ENCODE measurements around the gene PXDC1. TPM values are rescaled to one million over a fixed set of nuclear protein-coding genes. Genes with fewer than 3 reads are reported as not detected.

Gene PXDC1
- total RNA-seq, 1 experiment from 2014 or later: 30.8 TPM

DNA sequence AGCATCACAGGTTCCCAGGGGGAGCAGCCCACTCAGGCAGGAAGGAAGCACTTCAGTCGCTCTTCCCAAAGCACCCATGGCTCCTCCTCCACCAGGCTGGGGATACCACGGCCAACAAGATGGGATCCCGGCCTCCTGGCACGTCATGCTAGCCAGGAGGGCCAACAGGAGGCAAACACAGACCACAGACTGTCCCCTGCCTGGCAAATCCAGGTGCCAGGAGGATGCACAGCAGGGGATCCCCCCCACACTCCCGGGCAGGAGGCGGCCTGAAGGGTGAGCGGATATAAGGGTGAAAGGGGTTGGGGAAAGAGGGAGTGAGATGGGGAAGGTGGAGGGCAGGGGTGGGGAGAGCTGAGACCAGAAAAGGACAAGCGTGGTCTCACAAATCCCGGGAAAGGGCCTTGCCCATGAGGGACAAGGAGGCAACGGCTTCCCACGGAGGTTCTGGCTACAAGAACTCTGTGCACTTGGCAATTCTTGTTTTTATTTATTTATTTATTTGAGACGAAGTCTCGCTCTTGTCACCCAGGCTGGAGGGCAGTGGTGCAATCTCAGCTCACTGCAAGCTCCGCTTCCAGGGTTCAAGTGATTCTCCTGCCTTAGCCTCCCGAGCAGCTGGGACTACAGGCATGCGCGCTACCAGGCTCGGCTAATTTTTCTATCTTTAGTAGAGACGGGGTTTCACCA, 7.2 kb downstream of the PXDC1 start:
- Histone ChIP-seq H2AFZ (no peak overlapping the region), H3K79me2 (ENCODE audit: low read depth) (peaks cover 32% of the 10 kb centered on the region), H3K4me1 (replicated peaks; ENCODE audit: insufficient read depth) (peaks cover 10% of the 10 kb centered on the region; the same call in 1 of the 2 replicates), H3K9me2 (ENCODE audit: insufficient read depth) (no peaks in the 10 kb centered on the region), H3K9me3 (ENCODE audit: insufficient read depth, low read depth) (no peaks in the 10 kb centered on the region), H4K20me1 (ENCODE audit: insufficient read depth) (peaks cover 3% of the 10 kb centered on the region; the same call in 1 of the 2 replicates), H3F3A (ENCODE audit: insufficient read depth, low read depth) (no peaks in the 10 kb centered on the region), H3K36me3 (ENCODE audit: low read depth) (no peaks in the 10 kb centered on the region), H3K27me3 (ENCODE audit: insufficient read depth, low read depth) (no peaks in the 10 kb centered on the region), H3K4me3 (no peak overlapping the region), H3K4me2 (no peak overlapping the region), H3K27ac (no peak overlapping the region)
- BruUV-seq (replicated peaks): no TSS peak
- DNase-seq: no peak
- ChIA-PET CTCF (no interaction called here), POLR2A (ENCODE audit: unreplicated experiment) (no interaction called here)
- intact Hi-C loops (cut with micrococcal nuclease; ENCODE audit: unreplicated experiment): loop anchor here (5.0 kb wide), 1 partner anchor 188 kb away; no protein-coding TSS in a partner anchor
- TF ChIP-seq EZH2 (IDR thresholded peaks at IDR 0.05; ENCODE audit: low read depth): no peak
- TF ChIP-seq, protein P1, sequence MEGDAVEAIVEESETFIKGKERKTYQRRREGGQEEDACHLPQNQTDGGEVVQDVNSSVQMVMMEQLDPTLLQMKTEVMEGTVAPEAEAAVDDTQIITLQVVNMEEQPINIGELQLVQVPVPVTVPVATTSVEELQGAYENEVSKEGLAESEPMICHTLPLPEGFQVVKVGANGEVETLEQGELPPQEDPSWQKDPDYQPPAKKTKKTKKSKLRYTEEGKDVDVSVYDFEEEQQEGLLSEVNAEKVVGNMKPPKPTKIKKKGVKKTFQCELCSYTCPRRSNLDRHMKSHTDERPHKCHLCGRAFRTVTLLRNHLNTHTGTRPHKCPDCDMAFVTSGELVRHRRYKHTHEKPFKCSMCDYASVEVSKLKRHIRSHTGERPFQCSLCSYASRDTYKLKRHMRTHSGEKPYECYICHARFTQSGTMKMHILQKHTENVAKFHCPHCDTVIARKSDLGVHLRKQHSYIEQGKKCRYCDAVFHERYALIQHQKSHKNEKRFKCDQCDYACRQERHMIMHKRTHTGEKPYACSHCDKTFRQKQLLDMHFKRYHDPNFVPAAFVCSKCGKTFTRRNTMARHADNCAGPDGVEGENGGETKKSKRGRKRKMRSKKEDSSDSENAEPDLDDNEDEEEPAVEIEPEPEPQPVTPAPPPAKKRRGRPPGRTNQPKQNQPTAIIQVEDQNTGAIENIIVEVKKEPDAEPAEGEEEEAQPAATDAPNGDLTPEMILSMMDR (conservative IDR thresholded peaks at IDR 0.05): no peak

DNA sequence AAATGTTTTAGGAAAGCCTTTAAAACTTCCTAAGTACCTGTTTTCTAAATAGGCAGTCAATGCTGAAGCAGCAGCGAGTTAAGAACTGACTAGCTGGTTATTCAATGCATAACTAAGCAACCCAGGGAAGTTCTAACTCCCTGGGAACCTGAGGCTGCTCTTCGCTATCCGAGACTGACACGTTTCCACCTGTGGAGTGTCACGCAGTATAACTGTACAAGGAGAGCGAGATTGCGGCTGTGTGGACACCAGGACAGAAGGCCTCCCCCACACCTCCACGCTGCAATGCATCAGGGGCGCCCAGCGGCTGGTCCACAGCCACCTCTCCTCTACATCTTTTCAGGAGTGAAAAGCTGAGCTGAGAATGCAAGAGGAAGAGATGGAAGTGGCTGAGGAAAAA, 8.0 kb downstream of the PXDC1 start:
- Histone ChIP-seq H3K9me3 (ENCODE audit: insufficient read depth, low read depth) (no peaks in the 10 kb centered on the region), H3K4me2 (no peak overlapping the region), H3K4me1 (replicated peaks; ENCODE audit: insufficient read depth) (peaks cover 6% of the 10 kb centered on the region; the same call in 1 of the 2 replicates), H3K9me2 (ENCODE audit: insufficient read depth) (no peaks in the 10 kb centered on the region), H2AFZ (no peak overlapping the region), H4K20me1 (ENCODE audit: insufficient read depth) (peaks cover 1% of the 10 kb centered on the region; the same call in 1 of the 2 replicates), H3K79me2 (ENCODE audit: low read depth) (peaks cover 28% of the 10 kb centered on the region), H3K27me3 (ENCODE audit: insufficient read depth, low read depth) (no peaks in the 10 kb centered on the region), H3K4me3 (no peak overlapping the region), H3K36me3 (ENCODE audit: low read depth) (no peaks in the 10 kb centered on the region), H3F3A (ENCODE audit: insufficient read depth, low read depth) (no peaks in the 10 kb centered on the region), H3K27ac (no peak overlapping the region)
- no TSS peak for BruUV-seq (replicated peaks)
- TF ChIP-seq, protein P1 (conservative IDR thresholded peaks at IDR 0.05): no peak
- no peak for TF ChIP-seq EZH2 (IDR thresholded peaks at IDR 0.05; ENCODE audit: low read depth)
- DNase-seq: no peak
- POLR2A ChIA-PET (ENCODE audit: unreplicated experiment): no interaction called here
- intact Hi-C loops (cut with micrococcal nuclease; ENCODE audit: unreplicated experiment): loop anchor here (2.0 to 5.0 kb wide), 4 partner anchors 105 to 411 kb away; partner anchors contain the start of gene FAM50B
- CTCF ChIA-PET: interaction anchor here (0.5 to 0.6 kb wide), 2 partner anchors 270 to 340 kb away, joined by 4 read pairs; no protein-coding TSS in a partner anchor

DNA sequence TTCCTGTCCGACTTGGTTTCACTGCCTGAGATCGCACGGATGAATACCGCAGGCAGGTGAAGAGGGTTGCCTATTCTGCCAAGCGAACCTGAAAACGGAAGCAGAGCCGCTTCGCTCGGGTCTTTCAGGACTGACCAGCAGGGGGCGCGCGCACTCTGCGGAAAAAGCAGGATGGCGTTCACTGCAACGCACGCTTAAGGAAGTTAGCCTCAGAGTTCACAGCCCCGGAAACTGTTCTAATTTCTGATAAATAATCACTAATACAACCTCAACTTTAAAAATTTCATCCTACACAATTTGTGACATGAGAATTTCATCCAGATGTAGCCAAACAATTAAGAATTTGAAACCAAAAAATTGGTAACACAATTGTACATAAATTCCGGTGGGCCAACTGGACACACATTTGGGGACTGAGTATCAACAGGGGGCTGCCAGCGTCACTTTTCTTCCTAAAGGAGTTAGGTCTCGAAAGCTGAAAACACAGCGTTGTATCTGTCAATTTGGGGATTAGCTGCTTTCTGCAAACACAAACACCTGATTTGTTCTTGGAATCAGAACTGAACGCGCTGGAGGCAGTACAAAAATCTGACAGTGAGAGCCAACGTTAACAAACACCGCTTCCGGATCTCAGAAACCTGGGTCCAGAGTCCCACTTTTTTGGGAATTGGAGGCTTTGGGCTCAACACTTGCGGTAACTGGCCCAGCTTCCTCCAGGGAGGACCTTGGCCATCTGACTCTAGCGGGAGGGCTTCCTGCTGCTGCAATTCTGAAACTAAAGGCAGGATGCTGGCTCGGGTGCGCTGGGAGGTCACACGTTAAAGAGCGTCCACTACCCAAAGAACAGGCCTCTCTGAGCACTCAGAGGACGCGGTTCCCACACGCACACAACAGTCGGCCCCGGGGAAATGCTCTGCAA, 8.8 kb downstream of the PXDC1 start:
- Histone ChIP-seq H3K9me2 (ENCODE audit: insufficient read depth) (no peaks in the 10 kb centered on the region), H3F3A (ENCODE audit: insufficient read depth, low read depth) (no peaks in the 10 kb centered on the region), H3K4me2 (peak overlapping the region; percentile 56), H3K9me3 (ENCODE audit: insufficient read depth, low read depth) (no peaks in the 10 kb centered on the region), H3K27ac (no peak overlapping the region), H3K4me1 (replicated peaks; ENCODE audit: insufficient read depth) (peaks cover 5% of the 10 kb centered on the region; the same call in 1 of the 2 replicates), H2AFZ (no peak overlapping the region; the same call in 1 of the 2 replicates), H4K20me1 (ENCODE audit: insufficient read depth) (no peaks in the 10 kb centered on the region), H3K36me3 (ENCODE audit: low read depth) (no peaks in the 10 kb centered on the region), H3K27me3 (ENCODE audit: insufficient read depth, low read depth) (no peaks in the 10 kb centered on the region), H3K4me3 (no peak overlapping the region), H3K79me2 (ENCODE audit: low read depth) (peaks cover 20% of the 10 kb centered on the region)
- peak; percentile 63 to 85 for DNase-seq
- no peak for TF ChIP-seq EZH2 (IDR thresholded peaks at IDR 0.05; ENCODE audit: low read depth)
- TF ChIP-seq, protein P1 (conservative IDR thresholded peaks at IDR 0.05): peak; percentile 82
- ChIA-PET CTCF (interaction anchor here (0.5 kb wide), 1 partner anchor 271 kb away, joined by 4 read pairs; no protein-coding TSS in a partner anchor), POLR2A (ENCODE audit: unreplicated experiment) (no interaction called here)
- no TSS peak for BruUV-seq (replicated peaks)
- intact Hi-C loops (cut with micrococcal nuclease; ENCODE audit: unreplicated experiment): loop anchor here (1.0 to 5.0 kb wide), 7 partner anchors 106 to 412 kb away; partner anchors contain the start of gene FAM50B
